Muscle layer of colon (tissue), 2 donors: ENCODE data around the gene PDE1C.
"Not testable (repeated sequence)": the region's sequence is repeated elsewhere in the genome, so short reads cannot be mapped to it uniquely, and the experiment has no call there.

Source experiments
- H3K27ac ChIP-seq: one replicate; pipeline ENCODE4 v1.7.0; 2013; ENCODE audit warnings: low read depth, mild to moderate bottlenecking, low read length, moderate library complexity
- H3K27me3 ChIP-seq, 2 donors: one replicate each; pipeline ENCODE4 v1.7.0; 2013; ENCODE audit warnings: low read length in 2 of 2, mild to moderate bottlenecking in 2 of 2; ENCODE audit not compliant: insufficient read depth in 2 of 2, control insufficient read depth in 1 of 2
- H3K36me3 ChIP-seq: one replicate; pipeline ENCODE4 v1.7.0; 2013; ENCODE audit warnings: mild to moderate bottlenecking, low read length; ENCODE audit not compliant: insufficient read depth
- H3K4me1 ChIP-seq: one replicate; pipeline ENCODE4 v1.7.0; 2013; ENCODE audit warnings: mild to moderate bottlenecking, low read length; ENCODE audit not compliant: insufficient read depth
- H3K4me3 ChIP-seq, 2 donors: one replicate each; pipeline ENCODE4 v1.7.0; 2013; ENCODE audit warnings: low read length in 2 of 2, low read depth in 1 of 2, mild to moderate bottlenecking in 1 of 2, moderate library complexity in 1 of 2
- H3K9ac ChIP-seq: one replicate; pipeline ENCODE4 v1.7.0; 2013; ENCODE audit warnings: low read length
- H3K9me3 ChIP-seq: one replicate; pipeline ENCODE4 v1.7.0; 2013; ENCODE audit warnings: mild to moderate bottlenecking, low read length
- donor health status: abdominal sarcoma.
- donor health status: Adenocarcinoma of cecum.

PDE1C gene

GRCh38 chr7:32022966-32023365 is 47.2 kb downstream of the PDE1C start:
- Histone ChIP-seq H3K36me3 (no peaks in the 10 kb centered on the region), H3K4me1 (no peaks in the 10 kb centered on the region), H3K4me3 (no peak overlapping the region), H3K27me3 (no peaks in the 10 kb centered on the region), H3K27ac (no peak overlapping the region), H3K9ac (no peak overlapping the region), H3K9me3 (no peaks in the 10 kb centered on the region)

DNA sequence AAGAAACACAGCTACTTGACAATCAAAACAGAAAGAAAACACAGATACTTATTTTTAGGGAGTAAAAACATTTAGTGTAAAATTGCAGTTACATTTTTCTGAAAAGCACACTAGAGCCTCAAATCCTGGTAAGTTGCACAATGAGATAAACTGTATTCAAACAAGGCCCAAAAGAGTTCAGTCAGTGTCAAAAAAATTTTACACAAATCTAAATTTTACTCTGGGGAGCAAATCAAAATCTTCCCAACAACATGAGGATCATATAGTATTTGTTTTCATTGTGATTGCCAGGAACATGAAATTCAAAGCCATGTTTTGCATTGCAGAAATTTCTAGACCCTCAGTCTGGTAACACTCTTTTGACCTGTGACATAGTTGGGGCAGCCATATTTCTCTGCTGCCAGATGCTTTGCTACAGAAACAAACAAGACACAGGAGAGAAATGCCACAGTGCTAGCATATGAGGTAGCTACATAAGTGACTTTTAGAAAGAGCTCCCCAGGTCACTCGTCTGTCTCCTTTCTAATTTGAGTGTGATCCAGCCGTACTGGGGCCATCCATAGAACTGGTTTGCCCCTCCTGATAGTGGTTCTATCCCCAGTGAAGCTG is 49.6 kb downstream of the PDE1C start:
- Histone ChIP-seq H3K36me3 (no peaks in the 10 kb centered on the region), H3K9ac (no peak overlapping the region), H3K4me3 (no peak overlapping the region), H3K27me3 (no peaks in the 10 kb centered on the region), H3K9me3 (no peaks in the 10 kb centered on the region), H3K4me1 (no peaks in the 10 kb centered on the region), H3K27ac (no peak overlapping the region)

GRCh38 chr7:32018845-32019578 is 51.2 kb downstream of the PDE1C start:
- no peaks in the 10 kb centered on the region for H3K4me1 ChIP-seq
- H3K27ac ChIP-seq = no peak overlapping the region

GRCh38 chr7:32015133-32015532 is 55.1 kb downstream of the PDE1C start:
- H3K4me3 ChIP-seq = no peak overlapping the region
- no peaks in the 10 kb centered on the region for H3K4me1 ChIP-seq
- no peaks in the 10 kb centered on the region for H3K36me3 ChIP-seq
- no peaks in the 10 kb centered on the region for H3K27me3 ChIP-seq
- H3K9ac ChIP-seq = no peak overlapping the region
- H3K27ac ChIP-seq = no peak overlapping the region
- no peaks in the 10 kb centered on the region for H3K9me3 ChIP-seq

More at GRCh38 chr7:32018845-32019578, 51.2 kb downstream of the PDE1C start:
- Histone ChIP-seq H3K9me3 (no peaks in the 10 kb centered on the region), H3K4me3 (no peak overlapping the region), H3K9ac (no peak overlapping the region), H3K27me3 (no peaks in the 10 kb centered on the region), H3K36me3 (no peaks in the 10 kb centered on the region)

DNA sequence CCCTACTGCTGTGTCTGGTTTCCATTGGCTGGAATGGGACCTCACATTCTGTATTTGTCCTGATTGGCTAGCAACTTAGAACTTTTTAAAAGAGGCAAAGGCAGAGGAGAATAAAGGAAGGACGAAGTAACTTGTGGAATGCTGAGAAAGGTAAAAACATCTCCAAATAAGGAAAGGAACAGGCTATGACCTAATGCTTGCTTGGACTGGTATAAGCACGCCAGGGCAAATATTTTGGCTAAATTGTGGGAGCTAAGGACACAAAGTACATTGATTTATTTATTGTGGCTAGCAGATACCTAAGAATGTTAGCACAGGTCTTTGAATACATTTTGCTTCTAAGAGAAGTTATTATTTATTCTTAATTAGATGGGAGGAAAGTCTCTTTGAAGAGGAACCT is 56.7 kb downstream of the PDE1C start:
- H3K4me3 ChIP-seq, H3K9ac ChIP-seq, H3K4me1 ChIP-seq, H3K36me3 ChIP-seq, H3K27ac ChIP-seq, H3K9me3 ChIP-seq, H3K27me3 ChIP-seq: not testable (repeated sequence)

DNA sequence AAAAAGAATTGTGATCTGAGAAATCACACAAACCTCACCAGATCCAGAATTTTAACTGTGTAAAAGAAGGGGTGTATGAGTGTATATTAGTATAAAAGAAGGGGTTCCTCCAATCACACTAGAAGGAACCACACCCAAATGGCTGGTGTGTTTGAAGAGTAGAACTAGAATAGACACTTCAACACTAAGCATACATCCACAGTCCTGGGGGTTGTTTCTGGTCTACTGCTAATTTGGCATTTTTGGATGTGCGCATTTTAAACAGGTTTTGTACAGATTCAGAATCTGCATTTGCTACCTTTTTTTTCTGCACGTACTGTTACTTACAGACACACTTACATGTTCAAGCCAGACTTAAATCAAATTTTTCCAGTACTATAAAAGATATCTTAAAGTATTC is 64.6 kb downstream of the PDE1C start:
- Histone ChIP-seq H3K27me3 (no peaks in the 10 kb centered on the region), H3K9me3 (peaks cover 9% of the 10 kb centered on the region), H3K9ac (no peak overlapping the region), H3K36me3 (no peaks in the 10 kb centered on the region), H3K27ac (no peak overlapping the region), H3K4me3 (no peak overlapping the region), H3K4me1 (no peaks in the 10 kb centered on the region)

DNA sequence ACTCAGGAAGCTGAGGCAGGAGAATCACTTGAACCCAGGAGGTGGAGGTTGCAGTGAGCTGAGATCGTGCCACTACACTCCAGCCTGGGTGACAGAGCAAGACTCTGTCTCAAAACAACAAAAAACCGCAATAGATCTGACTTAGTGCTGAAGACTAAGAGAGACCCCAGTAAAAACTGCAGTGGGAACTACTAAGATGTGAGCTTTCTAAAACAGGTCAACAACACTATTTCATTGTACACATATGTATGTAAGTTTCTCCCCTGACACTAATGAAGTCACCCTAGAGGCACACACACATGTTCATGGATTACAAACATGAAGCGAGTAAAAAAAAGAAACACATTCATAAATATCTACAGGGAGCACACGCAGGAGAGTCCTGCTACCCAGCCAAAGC is 68.3 kb downstream of the PDE1C start:
- no peak overlapping the region for H3K9ac ChIP-seq
- H3K4me1 ChIP-seq = no peaks in the 10 kb centered on the region
- no peak overlapping the region for H3K27ac ChIP-seq
- peaks cover 9% of the 10 kb centered on the region for H3K9me3 ChIP-seq
- no peak overlapping the region for H3K4me3 ChIP-seq
- H3K27me3 ChIP-seq = no peaks in the 10 kb centered on the region
- H3K36me3 ChIP-seq = no peaks in the 10 kb centered on the region

- H3K4me1 ChIP-seq = no peaks in the 10 kb centered on the region
- H3K36me3 ChIP-seq = no peaks in the 10 kb centered on the region
- H3K4me3 ChIP-seq = no peak overlapping the region
- no peak overlapping the region for H3K9ac ChIP-seq
- H3K27me3 ChIP-seq = no peaks in the 10 kb centered on the region
- no peak overlapping the region for H3K27ac ChIP-seq
- H3K9me3 ChIP-seq = peaks cover 9% of the 10 kb centered on the region
Measured at GRCh38 chr7:31997423-31997822, 72.8 kb downstream of the PDE1C start.

GRCh38 chr7:31995134-31995533 is 75.1 kb downstream of the PDE1C start:
- Histone ChIP-seq H3K27me3 (no peaks in the 10 kb centered on the region), H3K4me3 (no peak overlapping the region), H3K9ac (no peak overlapping the region), H3K36me3 (no peaks in the 10 kb centered on the region), H3K27ac (no peak overlapping the region), H3K9me3 (no peaks in the 10 kb centered on the region), H3K4me1 (no peaks in the 10 kb centered on the region)

- H3K9me3 ChIP-seq = no peaks in the 10 kb centered on the region
- H3K36me3 ChIP-seq = no peaks in the 10 kb centered on the region
- H3K4me3 ChIP-seq = no peak overlapping the region
- no peaks in the 10 kb centered on the region for H3K4me1 ChIP-seq
- H3K27ac ChIP-seq = no peak overlapping the region
- no peak overlapping the region for H3K9ac ChIP-seq
- no peaks in the 10 kb centered on the region for H3K27me3 ChIP-seq
Measured at GRCh38 chr7:31991846-31992245, 78.4 kb downstream of the PDE1C start.

GRCh38 chr7:31991406-31991805 is 78.8 kb downstream of the PDE1C start:
- H3K9ac ChIP-seq = no peak overlapping the region

More at GRCh38 chr7:31991406-31991805, 78.8 kb downstream of the PDE1C start:
- no peaks in the 10 kb centered on the region for H3K27me3 ChIP-seq
- no peak overlapping the region for H3K4me3 ChIP-seq
- H3K4me1 ChIP-seq = no peaks in the 10 kb centered on the region
- H3K27ac ChIP-seq = no peak overlapping the region
- no peaks in the 10 kb centered on the region for H3K36me3 ChIP-seq
- no peaks in the 10 kb centered on the region for H3K9me3 ChIP-seq
